ENCODE measurements around the gene DNAJC3. TPM values are rescaled to one million over a fixed set of nuclear protein-coding genes. Genes with fewer than 3 reads are reported as not detected.

The DNAJC3 gene
- 19.3 TPM for polyA plus RNA-seq (2013)

- DNase-seq: peak; percentile 98 to 99 (median 99)
- Histone ChIP-seq H3K27ac (ENCODE audit: insufficient read depth in 1 of 2, low read depth in 1 of 2, low read length in 2 of 2, poor library complexity in 1 of 2, severe bottlenecking in 2 of 2) (peak within 1 kb of the TSS; percentile 82 to 95), H3K36me3 (ENCODE audit: control insufficient read depth in 4 of 4, insufficient read depth in 4 of 4, low read length in 3 of 4) (peaks cover 0 to 12% (median 2%) of the 10 kb centered on the region in 4 experiments), H3K4me3 (ENCODE audit: control insufficient read depth in 1 of 7, extremely low read depth in 1 of 7, insufficient read depth in 4 of 7, low read depth in 2 of 7, low read length in 6 of 7) (peak within 1 kb of the TSS; percentile 76 to 97 (median 95)), H3K9me3 (ENCODE audit: control extremely low read depth in 1 of 5, control insufficient read depth in 4 of 5, insufficient read depth in 2 of 5, low read depth in 1 of 5, low read length in 4 of 5) (peaks cover 2 to 15% (median 5%) of the 10 kb centered on the region in 5 experiments), H3K4me1 (ENCODE audit: control extremely low read depth in 1 of 4, control insufficient read depth in 4 of 4, insufficient read depth in 4 of 4, low read length in 3 of 4) (peaks cover 18 to 46% (median 28%) of the 10 kb centered on the region in 4 experiments), H3K27me3 (replicated peaks in 2 of 5; ENCODE audit: control insufficient read depth in 4 of 5, insufficient read depth in 5 of 5, low read length in 4 of 5) (no peaks in the 10 kb centered on the region)
- WGBS (ENCODE audit: insufficient coverage): 0% methylated on average over 72 of the region's 90 CpGs
- POLR2A ChIA-PET: interaction anchor here (0.8 to 1.3 kb wide), 4 partner anchors 9 to 51 kb away, joined by 3 read pairs; no protein-coding TSS in a partner anchor
- CTCF ChIA-PET: no interaction called here
Observed at GRCh38 chr13:95676762-95677563, at the start of gene DNAJC3. DNAJC3 (plus strand) TSS chr13:95677139; CDS start chr13:95677256, 117 bp downstream.

GRCh38 chr13:95627590-95627989, 49.3 kb upstream of the DNAJC3 start:
- H3K27me3 ChIP-seq (replicated peaks in 2 of 5; ENCODE audit: control insufficient read depth in 4 of 5, insufficient read depth in 5 of 5, low read length in 4 of 5): no peaks in the 10 kb centered on the region
- no peaks in the 10 kb centered on the region for H3K36me3 ChIP-seq (ENCODE audit: control insufficient read depth in 4 of 4, insufficient read depth in 4 of 4, low read length in 3 of 4)
- peaks cover 0 to 7% (median 0%) of the 10 kb centered on the region in 5 experiments for H3K9me3 ChIP-seq (ENCODE audit: control extremely low read depth in 1 of 5, control insufficient read depth in 4 of 5, insufficient read depth in 2 of 5, low read depth in 1 of 5, low read length in 4 of 5)
- H3K27ac ChIP-seq (ENCODE audit: insufficient read depth in 1 of 2, low read depth in 1 of 2, low read length in 2 of 2, poor library complexity in 1 of 2, severe bottlenecking in 2 of 2): no peak overlapping the region
- H3K4me3 ChIP-seq (ENCODE audit: control insufficient read depth in 1 of 7, extremely low read depth in 1 of 7, insufficient read depth in 4 of 7, low read depth in 2 of 7, low read length in 6 of 7): no peak overlapping the region
- ChIA-PET CTCF (interaction anchor here (1.0 to 1.1 kb wide), 4 partner anchors 18 to 206 kb away, joined by 3 to 4 read pairs (median 4); no protein-coding TSS in a partner anchor), POLR2A (no interaction called here)
- H3K4me1 ChIP-seq (ENCODE audit: control extremely low read depth in 1 of 4, control insufficient read depth in 4 of 4, insufficient read depth in 4 of 4, low read length in 3 of 4): peaks cover 0 to 9% (median 6%) of the 10 kb centered on the region in 4 experiments
- WGBS (ENCODE audit: insufficient coverage): 100% methylated on average over 1 of the region's 1 CpG
- DNase-seq: peak in 1 of 3 donors; percentile 15

GRCh38 chr13:95628488-95628887, 48.5 kb upstream of the DNAJC3 start:
- ChIA-PET POLR2A (no interaction called here), CTCF (no interaction called here)
- Histone ChIP-seq H3K4me3 (ENCODE audit: control insufficient read depth in 1 of 7, extremely low read depth in 1 of 7, insufficient read depth in 4 of 7, low read depth in 2 of 7, low read length in 6 of 7) (no peak overlapping the region), H3K9me3 (ENCODE audit: control extremely low read depth in 1 of 5, control insufficient read depth in 4 of 5, insufficient read depth in 2 of 5, low read depth in 1 of 5, low read length in 4 of 5) (peaks cover 0 to 7% (median 0%) of the 10 kb centered on the region in 5 experiments), H3K27me3 (replicated peaks in 2 of 5; ENCODE audit: control insufficient read depth in 4 of 5, insufficient read depth in 5 of 5, low read length in 4 of 5) (no peaks in the 10 kb centered on the region), H3K4me1 (ENCODE audit: control extremely low read depth in 1 of 4, control insufficient read depth in 4 of 4, insufficient read depth in 4 of 4, low read length in 3 of 4) (peaks cover 0 to under 1% (median 0%) of the 10 kb centered on the region in 4 experiments), H3K27ac (ENCODE audit: insufficient read depth in 1 of 2, low read depth in 1 of 2, low read length in 2 of 2, poor library complexity in 1 of 2, severe bottlenecking in 2 of 2) (no peak overlapping the region), H3K36me3 (ENCODE audit: control insufficient read depth in 4 of 4, insufficient read depth in 4 of 4, low read length in 3 of 4) (no peaks in the 10 kb centered on the region)
- no peak for DNase-seq
- no CpG with 5 or more reads among the region's 1 CpG for WGBS (ENCODE audit: insufficient coverage)

- POLR2A ChIA-PET: no interaction called here
- CTCF ChIA-PET: no interaction called here
- DNase-seq: no peak
- Histone ChIP-seq H3K36me3 (ENCODE audit: control insufficient read depth in 4 of 4, insufficient read depth in 4 of 4, low read length in 3 of 4) (no peaks in the 10 kb centered on the region), H3K27ac (ENCODE audit: insufficient read depth in 1 of 2, low read depth in 1 of 2, low read length in 2 of 2, poor library complexity in 1 of 2, severe bottlenecking in 2 of 2) (no peak overlapping the region), H3K4me3 (ENCODE audit: control insufficient read depth in 1 of 7, extremely low read depth in 1 of 7, insufficient read depth in 4 of 7, low read depth in 2 of 7, low read length in 6 of 7) (no peak overlapping the region), H3K4me1 (ENCODE audit: control extremely low read depth in 1 of 4, control insufficient read depth in 4 of 4, insufficient read depth in 4 of 4, low read length in 3 of 4) (no peaks in the 10 kb centered on the region), H3K27me3 (replicated peaks in 2 of 5; ENCODE audit: control insufficient read depth in 4 of 5, insufficient read depth in 5 of 5, low read length in 4 of 5) (no peaks in the 10 kb centered on the region), H3K9me3 (ENCODE audit: control extremely low read depth in 1 of 5, control insufficient read depth in 4 of 5, insufficient read depth in 2 of 5, low read depth in 1 of 5, low read length in 4 of 5) (peaks cover 0 to 7% (median 0%) of the 10 kb centered on the region in 5 experiments)
- 67% methylated on average over 3 of the region's 4 CpGs for WGBS (ENCODE audit: insufficient coverage)
Observed at GRCh38 chr13:95629071-95629470, 47.9 kb upstream of the DNAJC3 start.

GRCh38 chr13:95630593-95630992, 46.3 kb upstream of the DNAJC3 start:
- no peaks in the 10 kb centered on the region for H3K27me3 ChIP-seq (replicated peaks in 2 of 5; ENCODE audit: control insufficient read depth in 4 of 5, insufficient read depth in 5 of 5, low read length in 4 of 5)
- no peak overlapping the region for H3K4me3 ChIP-seq (ENCODE audit: control insufficient read depth in 1 of 7, extremely low read depth in 1 of 7, insufficient read depth in 4 of 7, low read depth in 2 of 7, low read length in 6 of 7)
- no CpG with 5 or more reads among the region's 3 CpGs for WGBS (ENCODE audit: insufficient coverage)
- no peaks in the 10 kb centered on the region for H3K36me3 ChIP-seq (ENCODE audit: control insufficient read depth in 4 of 4, insufficient read depth in 4 of 4, low read length in 3 of 4)
- peaks cover 0 to 7% (median 0%) of the 10 kb centered on the region in 5 experiments for H3K9me3 ChIP-seq (ENCODE audit: control extremely low read depth in 1 of 5, control insufficient read depth in 4 of 5, insufficient read depth in 2 of 5, low read depth in 1 of 5, low read length in 4 of 5)
- ChIA-PET CTCF (no interaction called here), POLR2A (interaction anchor here (0.7 kb wide), 1 partner anchor 66 kb away, joined by 4 read pairs; no protein-coding TSS in a partner anchor)
- DNase-seq: no peak
- H3K4me1 ChIP-seq (ENCODE audit: control extremely low read depth in 1 of 4, control insufficient read depth in 4 of 4, insufficient read depth in 4 of 4, low read length in 3 of 4): no peaks in the 10 kb centered on the region
- no peak overlapping the region for H3K27ac ChIP-seq (ENCODE audit: insufficient read depth in 1 of 2, low read depth in 1 of 2, low read length in 2 of 2, poor library complexity in 1 of 2, severe bottlenecking in 2 of 2)

- H3K27ac ChIP-seq (ENCODE audit: insufficient read depth in 1 of 2, low read depth in 1 of 2, low read length in 2 of 2, poor library complexity in 1 of 2, severe bottlenecking in 2 of 2): no peak overlapping the region
- H3K4me3 ChIP-seq (ENCODE audit: control insufficient read depth in 1 of 7, extremely low read depth in 1 of 7, insufficient read depth in 4 of 7, low read depth in 2 of 7, low read length in 6 of 7): no peak overlapping the region
- CTCF ChIA-PET: no interaction called here
- H3K27me3 ChIP-seq (replicated peaks in 2 of 5; ENCODE audit: control insufficient read depth in 4 of 5, insufficient read depth in 5 of 5, low read length in 4 of 5): peaks cover 0 to 23% (median 12%) of the 10 kb centered on the region in 5 experiments
- H3K4me1 ChIP-seq (ENCODE audit: control extremely low read depth in 1 of 4, control insufficient read depth in 4 of 4, insufficient read depth in 4 of 4, low read length in 3 of 4): peaks cover 0 to 4% (median 2%) of the 10 kb centered on the region in 4 experiments
- POLR2A ChIA-PET: no interaction called here
- H3K36me3 ChIP-seq (ENCODE audit: control insufficient read depth in 4 of 4, insufficient read depth in 4 of 4, low read length in 3 of 4): no peaks in the 10 kb centered on the region
- DNase-seq: peak in 1 of 3 donors; percentile 17
- H3K9me3 ChIP-seq (ENCODE audit: control extremely low read depth in 1 of 5, control insufficient read depth in 4 of 5, insufficient read depth in 2 of 5, low read depth in 1 of 5, low read length in 4 of 5): no peaks in the 10 kb centered on the region
Observed at GRCh38 chr13:95636853-95637252, 40.1 kb upstream of the DNAJC3 start.

Data from common myeloid progenitor, CD34-positive (primary cell).